ENCODE measurements around the gene TAS1R1. TPM values are rescaled to one million over a fixed set of nuclear protein-coding genes. Genes with fewer than 3 reads are reported as not detected.
A peak's percentile ranks its signal among the peaks of the same experiment; 100 is the strongest.

Gene TAS1R1
- total and polyA plus RNA-seq, 9 of the 15 experiments (the other 6 are each of a cell fraction or from before 2014, with no cell fraction given), result 0.06 TPM; not detected in 8

- TF ChIP-seq, protein P1, sequence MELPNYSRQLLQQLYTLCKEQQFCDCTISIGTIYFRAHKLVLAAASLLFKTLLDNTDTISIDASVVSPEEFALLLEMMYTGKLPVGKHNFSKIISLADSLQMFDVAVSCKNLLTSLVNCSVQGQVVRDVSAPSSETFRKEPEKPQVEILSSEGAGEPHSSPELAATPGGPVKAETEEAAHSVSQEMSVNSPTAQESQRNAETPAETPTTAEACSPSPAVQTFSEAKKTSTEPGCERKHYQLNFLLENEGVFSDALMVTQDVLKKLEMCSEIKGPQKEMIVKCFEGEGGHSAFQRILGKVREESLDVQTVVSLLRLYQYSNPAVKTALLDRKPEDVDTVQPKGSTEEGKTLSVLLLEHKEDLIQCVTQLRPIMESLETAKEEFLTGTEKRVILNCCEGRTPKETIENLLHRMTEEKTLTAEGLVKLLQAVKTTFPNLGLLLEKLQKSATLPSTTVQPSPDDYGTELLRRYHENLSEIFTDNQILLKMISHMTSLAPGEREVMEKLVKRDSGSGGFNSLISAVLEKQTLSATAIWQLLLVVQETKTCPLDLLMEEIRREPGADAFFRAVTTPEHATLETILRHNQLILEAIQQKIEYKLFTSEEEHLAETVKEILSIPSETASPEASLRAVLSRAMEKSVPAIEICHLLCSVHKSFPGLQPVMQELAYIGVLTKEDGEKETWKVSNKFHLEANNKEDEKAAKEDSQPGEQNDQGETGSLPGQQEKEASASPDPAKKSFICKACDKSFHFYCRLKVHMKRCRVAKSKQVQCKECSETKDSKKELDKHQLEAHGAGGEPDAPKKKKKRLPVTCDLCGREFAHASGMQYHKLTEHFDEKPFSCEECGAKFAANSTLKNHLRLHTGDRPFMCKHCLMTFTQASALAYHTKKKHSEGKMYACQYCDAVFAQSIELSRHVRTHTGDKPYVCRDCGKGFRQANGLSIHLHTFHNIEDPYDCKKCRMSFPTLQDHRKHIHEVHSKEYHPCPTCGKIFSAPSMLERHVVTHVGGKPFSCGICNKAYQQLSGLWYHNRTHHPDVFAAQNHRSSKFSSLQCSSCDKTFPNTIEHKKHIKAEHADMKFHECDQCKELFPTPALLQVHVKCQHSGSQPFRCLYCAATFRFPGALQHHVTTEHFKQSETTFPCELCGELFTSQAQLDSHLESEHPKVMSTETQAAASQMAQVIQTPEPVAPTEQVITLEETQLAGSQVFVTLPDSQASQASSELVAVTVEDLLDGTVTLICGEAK (IDR thresholded peaks at IDR 0.05), result 0 out of 2 replicates have a peak, but pooled peaks have one; percentile 1
- TF ChIP-seq, protein P1 (CRISPR knock-in tag; IDR thresholded peaks at IDR 0.05), result no peak
- TF ChIP-seq TOE1 (IDR thresholded peaks at IDR 0.05; ENCODE audit: borderline replicate concordance) (no peak), TOE1 (CRISPR knock-in tag; IDR thresholded peaks at IDR 0.05; ENCODE audit: borderline replicate concordance, low read depth) (0 out of 2 replicates have a peak, but pooled peaks have one; percentile 22), ELF1 (tag; IDR thresholded peaks at IDR 0.05) (0 out of 2 replicates have a peak, but pooled peaks have one; percentile 3), NCOR1 (IDR thresholded peaks at IDR 0.05) (no peak), FOXA3 (CRISPR knock-in tag; conservative IDR thresholded peaks at IDR 0.05 in 1 of 2, IDR thresholded peaks at IDR 0.05 in 1 of 2) (peak in 1 of 2 experiments; percentile 9; a peak in 1 of 4 replicates), ZBTB1 (CRISPR knock-in tag; IDR thresholded peaks at IDR 0.05; ENCODE audit: borderline replicate concordance, low read depth) (0 out of 2 replicates have a peak, but pooled peaks have one; percentile 39), MBD1 (CRISPR knock-in tag; IDR thresholded peaks at IDR 0.05) (no peak)
- TF ChIP-seq, protein P2, sequence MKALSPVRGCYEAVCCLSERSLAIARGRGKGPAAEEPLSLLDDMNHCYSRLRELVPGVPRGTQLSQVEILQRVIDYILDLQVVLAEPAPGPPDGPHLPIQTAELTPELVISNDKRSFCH (CRISPR knock-in tag; IDR thresholded peaks at IDR 0.05), result no peak
- TF ChIP-seq, protein P2 (tag; IDR thresholded peaks at IDR 0.05), result no peak
- TF ChIP-seq, protein P3, sequence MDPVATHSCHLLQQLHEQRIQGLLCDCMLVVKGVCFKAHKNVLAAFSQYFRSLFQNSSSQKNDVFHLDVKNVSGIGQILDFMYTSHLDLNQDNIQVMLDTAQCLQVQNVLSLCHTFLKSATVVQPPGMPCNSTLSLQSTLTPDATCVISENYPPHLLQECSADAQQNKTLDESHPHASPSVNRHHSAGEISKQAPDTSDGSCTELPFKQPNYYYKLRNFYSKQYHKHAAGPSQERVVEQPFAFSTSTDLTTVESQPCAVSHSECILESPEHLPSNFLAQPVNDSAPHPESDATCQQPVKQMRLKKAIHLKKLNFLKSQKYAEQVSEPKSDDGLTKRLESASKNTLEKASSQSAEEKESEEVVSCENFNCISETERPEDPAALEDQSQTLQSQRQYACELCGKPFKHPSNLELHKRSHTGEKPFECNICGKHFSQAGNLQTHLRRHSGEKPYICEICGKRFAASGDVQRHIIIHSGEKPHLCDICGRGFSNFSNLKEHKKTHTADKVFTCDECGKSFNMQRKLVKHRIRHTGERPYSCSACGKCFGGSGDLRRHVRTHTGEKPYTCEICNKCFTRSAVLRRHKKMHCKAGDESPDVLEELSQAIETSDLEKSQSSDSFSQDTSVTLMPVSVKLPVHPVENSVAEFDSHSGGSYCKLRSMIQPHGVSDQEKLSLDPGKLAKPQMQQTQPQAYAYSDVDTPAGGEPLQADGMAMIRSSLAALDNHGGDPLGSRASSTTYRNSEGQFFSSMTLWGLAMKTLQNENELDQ (CRISPR knock-in tag; IDR thresholded peaks at IDR 0.05; ENCODE audit: borderline replicate concordance), result 0 out of 2 replicates have a peak, but pooled peaks have one; percentile 54
Measured at GRCh38 chr1:6554907-6555778, at the start of gene TAS1R1 (continued).
